ENCODE data around the gene ZNF232. TPM values are rescaled to one million over a fixed set of nuclear protein-coding genes. Genes with fewer than 3 reads are reported as not detected.
"Not testable (repeated sequence)": the region's sequence is repeated elsewhere in the genome, so short reads cannot be mapped to it uniquely, and the experiment has no call there.

Gene ZNF232
- total RNA-seq, 2 experiments from 2014 or later, result 9.1 to 9.5 TPM

- not testable (repeated sequence) for DNase-seq; H3K27me3 Mint-ChIP-seq (ENCODE audit: low read depth); H3K9me3 Mint-ChIP-seq; H3K27ac Mint-ChIP-seq; H3K36me3 Mint-ChIP-seq (ENCODE audit: low read depth)
- intact Hi-C loops (cut with micrococcal nuclease), result loop anchor here (5.0 kb wide), 1 partner anchor 115 kb away; the partner anchor contains the start of gene ZNF594
- CTCF ChIA-PET, result interaction anchor here (0.6 to 1.0 kb wide), 2 partner anchors 15 to 151 kb away, joined by 3 read pairs; no protein-coding TSS in a partner anchor
- peak overlapping the region; percentile 89 for H3K4me3 Mint-ChIP-seq
- H3K4me1 Mint-ChIP-seq (ENCODE audit: low read depth), result peaks cover 22% of the 10 kb centered on the region
These were observed 34.4 kb downstream of the ZNF232 start for GRCh38 chr17:5077275-5077674.

- not testable (repeated sequence) for H3K27ac Mint-ChIP-seq; H3K27me3 Mint-ChIP-seq (ENCODE audit: low read depth); DNase-seq; H3K4me3 Mint-ChIP-seq; H3K9me3 Mint-ChIP-seq; H3K36me3 Mint-ChIP-seq (ENCODE audit: low read depth)
- CTCF ChIA-PET, result interaction anchor here (0.7 to 1.0 kb wide), 2 partner anchors 96 to 187 kb away, joined by 3 to 6 read pairs; no protein-coding TSS in a partner anchor
- intact Hi-C loops (cut with micrococcal nuclease), result loop anchor here (5.0 kb wide), 1 partner anchor 117 kb away; the partner anchor contains the start of gene ZNF594
- H3K4me1 Mint-ChIP-seq (ENCODE audit: low read depth), result peaks cover 18% of the 10 kb centered on the region
These were observed 36.2 kb downstream of the ZNF232 start for GRCh38 chr17:5075472-5075871.

GRCh38 chr17:5069724-5070123 lies 42.0 kb downstream of the ZNF232 start:
- CTCF ChIA-PET, result interaction anchor here (0.6 kb wide), 1 partner anchor 24 kb away, joined by 3 read pairs; no protein-coding TSS in a partner anchor
- H3K4me3 Mint-ChIP-seq, result no peak overlapping the region
- no peaks in the 10 kb centered on the region for H3K4me1 Mint-ChIP-seq (ENCODE audit: low read depth)
- H3K27ac Mint-ChIP-seq, result no peak overlapping the region
- intact Hi-C loops (cut with micrococcal nuclease), result no loop called here
- H3K36me3 Mint-ChIP-seq (ENCODE audit: low read depth), result no peaks in the 10 kb centered on the region
- no peaks in the 10 kb centered on the region for H3K27me3 Mint-ChIP-seq (ENCODE audit: low read depth)
- no peak for DNase-seq
- no peaks in the 10 kb centered on the region for H3K9me3 Mint-ChIP-seq

GRCh38 chr17:5068236-5068635 lies 43.4 kb downstream of the ZNF232 start:
- H3K27ac Mint-ChIP-seq, result no peak overlapping the region
- CTCF ChIA-PET, result interaction anchor here (0.6 to 1.0 kb wide), 2 partner anchors 34 to 37 kb away, joined by 3 to 4 read pairs; no protein-coding TSS in a partner anchor
- no peak overlapping the region for H3K4me3 Mint-ChIP-seq
- no peaks in the 10 kb centered on the region for H3K9me3 Mint-ChIP-seq
- intact Hi-C loops (cut with micrococcal nuclease), result no loop called here
- H3K4me1 Mint-ChIP-seq (ENCODE audit: low read depth), result no peaks in the 10 kb centered on the region
- no peak for DNase-seq
- no peaks in the 10 kb centered on the region for H3K36me3 Mint-ChIP-seq (ENCODE audit: low read depth)
- no peaks in the 10 kb centered on the region for H3K27me3 Mint-ChIP-seq (ENCODE audit: low read depth)

GRCh38 chr17:5065227-5065744 lies 46.4 kb downstream of the ZNF232 start:
- no peak for DNase-seq
- no peaks in the 10 kb centered on the region for H3K9me3 Mint-ChIP-seq
- intact Hi-C loops (cut with micrococcal nuclease), result no loop called here
- no peaks in the 10 kb centered on the region for H3K4me1 Mint-ChIP-seq (ENCODE audit: low read depth)
- H3K4me3 Mint-ChIP-seq, result no peak overlapping the region
- no peaks in the 10 kb centered on the region for H3K36me3 Mint-ChIP-seq (ENCODE audit: low read depth)
- H3K27me3 Mint-ChIP-seq (ENCODE audit: low read depth), result no peaks in the 10 kb centered on the region
- H3K27ac Mint-ChIP-seq, result no peak overlapping the region
- CTCF ChIA-PET, result interaction anchor here (1.2 to 5.0 kb wide), 2 partner anchors 35 to 156 kb away, joined by 3 to 58 read pairs; no protein-coding TSS in a partner anchor

Other genes starting within 250 kb of the ZNF232 start
- 1 to 10 TPM; 1.9 TPM for gene C17orf107, start 212.3 kb downstream of the ZNF232 start, total RNA-seq
- under 1 TPM; 0.22 to 0.38 TPM for gene CHRNE, start 208.8 kb downstream of the ZNF232 start, total RNA-seq
- not detected for gene GP1BA, start 179.6 kb downstream of the ZNF232 start, total RNA-seq
- gene SLC25A11, start 171.8 kb downstream of the ZNF232 start, total RNA-seq, result 10 to 100 TPM; 63.8 to 65.2 TPM
- gene RNF167, start 171.6 kb downstream of the ZNF232 start, total RNA-seq, result 100 to 1,000 TPM; 133 to 140 TPM
- gene PFN1, start 163.3 kb downstream of the ZNF232 start, total RNA-seq, result 1,000 to 10,000 TPM; 1,812 to 1,876 TPM
- 10 to 100 TPM; 26.7 to 28.9 TPM for gene ENO3, start 160.8 kb downstream of the ZNF232 start, total RNA-seq
- gene SPAG7, start 144.1 kb downstream of the ZNF232 start, total RNA-seq, result 10 to 100 TPM; 68.6 to 70.2 TPM
- gene CAMTA2, start 124.2 kb downstream of the ZNF232 start, total RNA-seq, result 10 to 100 TPM; 79.1 to 79.5 TPM
- gene INCA1, start 114.4 kb downstream of the ZNF232 start, total RNA-seq, result under 1 TPM; 0.21 to 0.54 TPM
- 10 to 100 TPM; 30.5 to 31.1 TPM for gene KIF1C, start 113.9 kb downstream of the ZNF232 start, total RNA-seq
- gene SLC52A1, start 76.5 kb downstream of the ZNF232 start, total RNA-seq, result under 1 TPM; 0.12 to 0.19 TPM
- under 1 TPM; 0.62 to 0.83 TPM for gene ZFP3, start 33.4 kb downstream of the ZNF232 start, total RNA-seq
- gene USP6, start 4.2 kb upstream of the ZNF232 start, total RNA-seq, result under 1 TPM in 1 of 2 experiments, not detected in 1; 0.05 TPM
- gene ZNF594, start 80.0 kb upstream of the ZNF232 start, total RNA-seq, result 1 to 10 TPM; 3.9 to 4.1 TPM
- not detected for gene SCIMP, start 123.0 kb upstream of the ZNF232 start, total RNA-seq
- 10 to 100 TPM; 57.9 to 59.3 TPM for gene RABEP1, start 170.4 kb upstream of the ZNF232 start, total RNA-seq